Mesenchymal stem cell (in vitro differentiated cells and primary cell): Measurements from ENCODE around the gene EFR3B.

ENCODE experiments used
- DNase-seq: peaks from one replicate; pipeline ENCODE4 v3.0.0-alpha.2; 2013
- H2AFZ ChIP-seq: one replicate; pipeline ENCODE4 v1.6.1; 2013; ENCODE audit warnings: low read depth, mild to moderate bottlenecking, control low read depth, inconsistent platforms, low read length, moderate library complexity
- H2AK5ac ChIP-seq: 2 replicates; pipeline ENCODE4 v1.6.1; 2013; ENCODE audit warnings: low read length, moderate library complexity, mild to moderate bottlenecking, inconsistent platforms; ENCODE audit not compliant: severe bottlenecking
- H2BK120ac ChIP-seq: one replicate; pipeline ENCODE4 v1.6.1; 2013; ENCODE audit warnings: low read depth, mild to moderate bottlenecking, inconsistent platforms, low read length, moderate library complexity
- H2BK12ac ChIP-seq, 2 experiments: one replicate each; pipeline ENCODE4 v1.6.1; 2013; ENCODE audit warnings: inconsistent platforms in 2 of 2, low read length in 2 of 2, mild to moderate bottlenecking in 2 of 2, moderate library complexity in 2 of 2, control low read depth in 1 of 2
- H2BK15ac ChIP-seq: one replicate; pipeline ENCODE4 v1.6.1; 2013; ENCODE audit warnings: mild to moderate bottlenecking, low read depth, inconsistent platforms; ENCODE audit not compliant: poor library complexity, severe bottlenecking
- H2BK5ac ChIP-seq: 2 replicates; pipeline ENCODE4 v1.6.1; 2013; ENCODE audit warnings: low read depth, mild to moderate bottlenecking, low read length, control low read depth, inconsistent platforms; ENCODE audit not compliant: poor library complexity, severe bottlenecking
- H3K14ac ChIP-seq, 2 experiments: one replicate each; pipeline ENCODE4 v1.6.1; 2013; ENCODE audit warnings: inconsistent platforms in 2 of 2, low read length in 2 of 2, control low read depth in 1 of 2, mild to moderate bottlenecking in 1 of 2, moderate library complexity in 1 of 2
- H3K18ac ChIP-seq, 2 experiments: one replicate each; pipeline ENCODE4 v1.6.1; 2013; ENCODE audit warnings: inconsistent platforms in 2 of 2, low read length in 2 of 2, control low read depth in 1 of 2, low read depth in 1 of 2, mild to moderate bottlenecking in 1 of 2
- H3K23ac ChIP-seq, 2 experiments: one replicate each; pipeline ENCODE4 v1.6.1; 2013; ENCODE audit warnings: inconsistent platforms in 2 of 2, low read length in 2 of 2, mild to moderate bottlenecking in 2 of 2, moderate library complexity in 2 of 2, control low read depth in 1 of 2
- H3K27ac ChIP-seq: 2 replicates; pipeline ENCODE4 v1.5.1; 2013; ENCODE audit warnings: mild to moderate bottlenecking, moderate library complexity, low read length, control low read depth, inconsistent platforms; ENCODE audit not compliant: poor library complexity, severe bottlenecking
- H3K27me3 ChIP-seq, 2 experiments: 2 replicates each; pipeline versions ENCODE4 v1.6.1 to v1.7.0; 2013; ENCODE audit warnings: low read length in 2 of 2, mild to moderate bottlenecking in 2 of 2, moderate library complexity in 2 of 2, control low read depth in 1 of 2, inconsistent platforms in 1 of 2; ENCODE audit not compliant: control insufficient read depth in 1 of 2, insufficient read depth in 1 of 2
- H3K36me3 ChIP-seq, 2 experiments: 2 replicates each; pipeline versions ENCODE4 v1.6.1 to v1.7.0; 2013; ENCODE audit warnings: low read length in 2 of 2, control low read depth in 1 of 2, inconsistent platforms in 1 of 2, low read depth in 1 of 2, mild to moderate bottlenecking in 1 of 2; ENCODE audit not compliant: insufficient read depth in 2 of 2, control insufficient read depth in 1 of 2
- H3K4ac ChIP-seq, 2 experiments: one replicate each; pipeline ENCODE4 v1.6.1; 2013; ENCODE audit warnings: inconsistent platforms in 2 of 2, low read length in 2 of 2, mild to moderate bottlenecking in 2 of 2, moderate library complexity in 2 of 2, control low read depth in 1 of 2, low read depth in 1 of 2
- H3K4me1 ChIP-seq: 2 replicates; pipeline ENCODE4 v1.6.1; 2013; ENCODE audit warnings: low read depth, low read length, control low read depth; ENCODE audit not compliant: control insufficient read depth, insufficient read depth
- H3K4me2 ChIP-seq: 2 replicates; pipeline ENCODE4 v1.6.1; 2013; ENCODE audit warnings: low read length, mild to moderate bottlenecking, inconsistent platforms; ENCODE audit not compliant: poor library complexity, severe bottlenecking
- H3K4me3 ChIP-seq, 2 experiments: 2 replicates each; pipeline versions ENCODE4 v1.5.1 to v1.7.0; 2013; ENCODE audit warnings: low read length in 2 of 2, mild to moderate bottlenecking in 2 of 2, control low read depth in 1 of 2, low read depth in 1 of 2; ENCODE audit not compliant: insufficient read depth in 1 of 2
- H3K79me1 ChIP-seq: replicated peaks from 2 replicates; pipeline ENCODE4 v1.6.1; 2013; ENCODE audit warnings: mild to moderate bottlenecking, control low read depth, low read length, inconsistent platforms; ENCODE audit not compliant: poor library complexity, severe bottlenecking
- H3K9ac ChIP-seq: 2 replicates; pipeline ENCODE4 v1.7.0; 2013; ENCODE audit warnings: mild to moderate bottlenecking, low read length, moderate library complexity
- H3K9me3 ChIP-seq: 2 replicates; pipeline ENCODE4 v1.7.0; 2013; ENCODE audit warnings: mild to moderate bottlenecking, low read length; ENCODE audit not compliant: control insufficient read depth
- H4K8ac ChIP-seq: one replicate; pipeline ENCODE4 v1.6.1; 2013; ENCODE audit warnings: inconsistent platforms, mild to moderate bottlenecking, low read length, moderate library complexity
- H4K91ac ChIP-seq: one replicate; pipeline ENCODE4 v1.6.1; 2013; ENCODE audit warnings: mild to moderate bottlenecking, low read length, inconsistent platforms
- WGBS: methylation state at CpG from one replicate; pipeline ENCODE4 v1.1.7; 2013; ENCODE audit warnings: mixed read lengths; 5-methylcytosine and 5-hydroxymethylcytosine counted together

The EFR3B gene

DNA sequence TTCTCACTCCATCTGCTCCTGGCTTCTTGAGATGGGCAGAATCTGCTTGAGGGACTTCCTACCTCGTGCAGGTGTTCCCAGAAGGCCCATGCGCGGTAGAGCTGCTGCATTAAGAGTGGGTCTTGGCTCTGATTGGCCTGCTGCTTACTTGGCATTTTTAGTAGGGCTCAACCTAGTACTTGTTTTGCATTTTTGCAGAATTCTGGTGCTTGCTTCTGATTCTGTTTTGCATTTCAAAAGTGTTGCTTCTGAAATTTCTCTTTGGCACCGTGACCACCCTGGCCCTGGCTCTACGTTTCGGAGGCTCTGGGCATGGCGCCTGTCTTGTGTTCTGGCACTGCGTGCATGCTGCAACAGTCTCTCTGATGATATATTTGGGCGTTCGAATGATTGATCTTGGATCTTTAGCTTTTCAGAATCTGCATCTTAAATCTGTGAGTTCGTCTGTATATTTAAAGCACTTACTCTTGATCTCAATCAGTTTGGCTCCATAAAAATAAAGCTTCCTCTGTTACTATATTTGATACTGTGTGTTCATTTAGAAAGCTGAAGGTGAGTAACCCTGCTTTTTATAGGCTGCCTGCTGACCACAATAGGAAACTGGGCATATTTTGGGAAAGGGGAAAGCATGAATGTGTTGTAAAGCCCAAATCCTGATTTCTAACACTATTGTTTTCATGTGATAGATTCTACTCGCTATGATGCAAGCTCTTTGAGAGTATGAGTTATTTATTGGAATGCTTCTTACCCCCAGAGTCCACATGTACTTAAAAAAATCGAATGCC lies 22.2 kb downstream of the EFR3B start:
- no peak overlapping the region for H3K4ac ChIP-seq
- no peak overlapping the region for H2AFZ ChIP-seq
- no peaks in the 10 kb centered on the region for H3K79me1 ChIP-seq
- H4K91ac ChIP-seq, result no peak overlapping the region
- H3K27ac ChIP-seq, result no peak overlapping the region
- H2AK5ac ChIP-seq, result no peak overlapping the region
- no peak overlapping the region for H2BK120ac ChIP-seq
- no peak overlapping the region for H2BK5ac ChIP-seq
- peaks cover 7% of the 10 kb centered on the region for H3K9me3 ChIP-seq
- DNase-seq, result no peak
- peaks cover 3% of the 10 kb centered on the region for H3K4me1 ChIP-seq
- H3K4me3 ChIP-seq, result peak overlapping the region in 1 of 2 experiments; percentile 21
- H3K9ac ChIP-seq, result peak overlapping the region; percentile 10
- H3K27me3 ChIP-seq, result peaks cover 0 to 14% of the 10 kb centered on the region in 2 experiments
- H3K36me3 ChIP-seq, result no peaks in the 10 kb centered on the region
- no peak overlapping the region for H3K23ac ChIP-seq
- no peak overlapping the region for H2BK15ac ChIP-seq
- no peak overlapping the region for H3K18ac ChIP-seq
- no peak overlapping the region for H4K8ac ChIP-seq
- no peak overlapping the region for H3K4me2 ChIP-seq
- H3K14ac ChIP-seq, result no peak overlapping the region
- H2BK12ac ChIP-seq, result no peak overlapping the region
- WGBS, result 86% methylated on average over 9 of the region's 13 CpGs

DNA sequence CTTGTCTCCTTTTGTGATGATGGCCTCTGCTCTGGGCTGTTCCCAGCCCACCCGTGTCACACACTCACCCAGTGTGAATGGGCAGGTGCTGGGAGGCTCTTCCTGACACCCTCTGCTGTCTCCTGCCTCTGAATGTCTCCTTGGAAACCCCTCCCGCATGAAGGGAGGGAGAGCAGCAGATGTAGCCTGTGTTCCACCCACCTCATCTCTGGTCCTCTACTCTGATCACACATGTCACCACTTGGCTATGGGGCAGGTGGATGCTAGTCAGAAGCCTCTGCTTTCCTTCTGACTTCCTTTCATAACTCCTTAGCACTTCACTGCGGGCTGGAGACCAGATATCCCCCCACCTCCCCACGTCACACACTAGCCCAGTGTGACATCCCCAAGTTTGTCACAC lies 23.9 kb downstream of the EFR3B start:
- H3K18ac ChIP-seq, result no peak overlapping the region
- no peaks in the 10 kb centered on the region for H3K79me1 ChIP-seq
- no peaks in the 10 kb centered on the region for H3K36me3 ChIP-seq
- H2BK12ac ChIP-seq, result no peak overlapping the region
- H3K4me3 ChIP-seq, result no peak overlapping the region
- H2BK15ac ChIP-seq, result no peak overlapping the region
- H2BK5ac ChIP-seq, result no peak overlapping the region
- no peak overlapping the region for H2AFZ ChIP-seq
- no peak overlapping the region for H2BK120ac ChIP-seq
- H3K4ac ChIP-seq, result no peak overlapping the region
- H3K4me1 ChIP-seq, result peaks cover 3% of the 10 kb centered on the region
- H3K9me3 ChIP-seq, result peaks cover 7% of the 10 kb centered on the region
- H4K8ac ChIP-seq, result no peak overlapping the region
- DNase-seq, result no peak
- no peak overlapping the region for H3K27ac ChIP-seq
- no peak overlapping the region for H3K4me2 ChIP-seq
- WGBS, result 88% methylated on average over 4 of the region's 4 CpGs
- H4K91ac ChIP-seq, result no peak overlapping the region
- no peak overlapping the region for H3K9ac ChIP-seq
- peaks cover 0 to 14% of the 10 kb centered on the region in 2 experiments for H3K27me3 ChIP-seq
- no peak overlapping the region for H3K23ac ChIP-seq
- H3K14ac ChIP-seq, result no peak overlapping the region
- H2AK5ac ChIP-seq, result no peak overlapping the region

DNA sequence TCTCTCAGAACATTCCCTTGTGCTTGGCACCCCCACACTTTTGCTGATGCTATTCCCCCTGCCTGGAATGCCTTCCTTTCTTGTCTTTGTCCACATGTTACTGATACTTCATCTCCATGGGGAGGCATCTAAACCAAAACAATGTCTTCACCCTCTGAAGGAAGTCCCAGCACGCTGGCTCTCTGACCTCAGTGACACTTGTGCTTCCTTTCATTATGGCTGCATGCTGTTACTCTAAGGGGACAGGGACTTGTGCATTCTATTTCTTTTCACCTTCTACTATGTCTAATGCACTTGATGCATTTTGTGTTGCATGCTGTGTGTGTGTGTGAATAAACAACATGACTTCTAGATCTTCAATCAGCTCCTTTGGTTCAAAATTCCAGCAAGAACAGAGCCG lies 24.6 kb downstream of the EFR3B start:
- H3K4me1 ChIP-seq, result peaks cover 3% of the 10 kb centered on the region
- H3K79me1 ChIP-seq, result no peaks in the 10 kb centered on the region
- H3K14ac ChIP-seq, result no peak overlapping the region
- peaks cover 0 to 14% of the 10 kb centered on the region in 2 experiments for H3K27me3 ChIP-seq
- no peak overlapping the region for H2AFZ ChIP-seq
- H4K91ac ChIP-seq, result no peak overlapping the region
- no peak overlapping the region for H3K23ac ChIP-seq
- no peak overlapping the region for H2BK120ac ChIP-seq
- H3K9ac ChIP-seq, result no peak overlapping the region
- no peak overlapping the region for H2BK5ac ChIP-seq
- H3K36me3 ChIP-seq, result no peaks in the 10 kb centered on the region
- H3K27ac ChIP-seq, result no peak overlapping the region
- 94% methylated on average over 2 of the region's 2 CpGs for WGBS
- no peak overlapping the region for H2AK5ac ChIP-seq
- no peak for DNase-seq
- H4K8ac ChIP-seq, result no peak overlapping the region
- peaks cover 7% of the 10 kb centered on the region for H3K9me3 ChIP-seq
- H3K18ac ChIP-seq, result no peak overlapping the region
- no peak overlapping the region for H3K4ac ChIP-seq
- H3K4me2 ChIP-seq, result no peak overlapping the region
- no peak overlapping the region for H2BK12ac ChIP-seq
- no peak overlapping the region for H3K4me3 ChIP-seq
- H2BK15ac ChIP-seq, result no peak overlapping the region

DNA sequence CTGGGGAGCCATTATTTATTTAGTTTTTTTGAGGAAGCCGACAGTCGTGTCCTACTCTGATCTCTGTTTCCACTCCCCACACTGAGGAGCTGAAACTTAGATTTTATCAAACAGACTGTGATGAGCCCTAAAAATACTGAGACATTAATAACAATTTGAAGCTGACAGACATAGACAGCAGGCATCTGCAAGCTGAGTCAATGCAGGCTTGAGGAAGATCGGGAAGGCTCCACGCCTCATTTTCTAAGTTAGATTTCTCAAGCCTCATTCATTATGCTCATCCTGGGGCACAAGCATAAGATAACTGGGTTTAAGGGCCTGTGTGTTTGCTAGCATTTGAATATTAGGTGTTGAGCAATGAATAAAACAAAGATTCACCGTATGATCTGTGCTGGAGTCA lies 26.3 kb downstream of the EFR3B start:
- Histone ChIP-seq H4K91ac (no peak overlapping the region), H3K27me3 (peaks cover 2 to 22% of the 10 kb centered on the region in 2 experiments), H3K4me2 (no peak overlapping the region), H3K4me1 (peaks cover 1% of the 10 kb centered on the region), H2BK12ac (no peak overlapping the region), H3K36me3 (no peaks in the 10 kb centered on the region), H3K18ac (no peak overlapping the region), H2AK5ac (no peak overlapping the region), H2AFZ (no peak overlapping the region), H3K4ac (no peak overlapping the region), H2BK120ac (no peak overlapping the region), H3K9ac (no peak overlapping the region), H4K8ac (no peak overlapping the region), H3K79me1 (no peaks in the 10 kb centered on the region), H2BK15ac (no peak overlapping the region), H3K4me3 (no peak overlapping the region), H3K27ac (no peak overlapping the region), H3K23ac (no peak overlapping the region), H3K14ac (no peak overlapping the region), H2BK5ac (no peak overlapping the region), H3K9me3 (peaks cover 7% of the 10 kb centered on the region)
- DNase-seq, result no peak
- WGBS, result 76% methylated on average over 5 of the region's 5 CpGs
